T-helper 1 cell treated with Interleukin-12 subunit alpha and Interleukin-12 subunit beta and Interleukin-4 antibody, amounts not matched to agents 30 ng/mL and 1 ng/mL, for 36 hours (primary cell): ENCODE results near the gene C5orf46. TPM values are rescaled to one million over a fixed set of nuclear protein-coding genes. Genes with fewer than 3 reads are reported as not detected.

ENCODE experiments used
- intact Hi-C: fragments of 100-400 bp; cut with micrococcal nuclease; formaldehyde crosslinking; loops from one replicate; pipeline ENCODE4 v1.15.1; 2024
- total RNA-seq: library from RNA; stranded (reverse); gene quantifications from 2 replicates; pipeline ENCODE4 v1.2.3, GENCODE V29; 2022

The C5orf46 gene
- total RNA-seq: not detected in 2 replicates

DNA sequence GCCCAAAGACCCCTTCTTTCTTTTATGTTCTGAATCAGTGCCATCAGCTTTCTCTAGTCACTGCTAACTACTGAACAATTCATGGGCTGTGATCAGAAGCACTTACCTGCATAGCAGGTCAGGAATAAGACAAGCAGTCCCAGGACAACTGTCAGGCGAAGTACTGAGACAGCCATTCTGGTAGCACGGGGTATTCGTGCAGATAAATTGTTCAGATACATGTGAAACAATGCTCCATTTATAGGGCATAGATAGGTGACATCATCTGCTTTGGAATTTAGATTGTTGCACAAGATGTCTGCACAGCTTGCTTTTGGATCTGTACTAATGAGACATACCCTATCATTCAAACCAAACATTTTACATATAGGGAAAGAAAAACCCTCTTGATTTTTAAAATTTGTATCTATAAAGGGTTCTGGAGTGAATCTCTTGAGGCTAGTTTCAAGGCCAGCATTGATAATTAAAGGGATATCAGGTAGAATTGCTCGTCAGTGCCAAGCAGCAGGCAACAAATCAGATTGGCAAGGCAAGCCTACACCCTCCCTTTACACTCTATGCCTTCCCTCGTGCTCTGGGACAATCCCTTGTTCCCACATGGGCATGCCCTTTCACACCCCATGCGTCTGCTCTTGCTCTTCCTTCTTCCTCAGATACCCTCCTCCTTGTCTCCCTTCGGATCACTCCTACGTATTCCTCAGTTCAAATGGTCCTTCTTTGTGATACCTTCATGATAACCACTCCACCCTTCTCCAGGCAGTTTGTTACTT, at the start of gene C5orf46:
Gene C5orf46 (minus strand): TSS at position 213 of the 770 bp plus-strand sequence. CDS start 37 bp downstream, at position 176.
- intact Hi-C loops: no loop called here

- intact Hi-C loops: loop anchor here (5.0 kb wide), 1 partner anchor 167 kb away; no protein-coding TSS in a partner anchor
Observed at GRCh38 chr5:147954971-147955370, 48.6 kb upstream of the C5orf46 start.

GRCh38 chr5:147949711-147950573, 43.6 kb upstream of the C5orf46 start:
- intact Hi-C loops: loop anchor here (1.0 to 5.0 kb wide), 5 partner anchors 172 to 781 kb away; no protein-coding TSS in a partner anchor

DNA sequence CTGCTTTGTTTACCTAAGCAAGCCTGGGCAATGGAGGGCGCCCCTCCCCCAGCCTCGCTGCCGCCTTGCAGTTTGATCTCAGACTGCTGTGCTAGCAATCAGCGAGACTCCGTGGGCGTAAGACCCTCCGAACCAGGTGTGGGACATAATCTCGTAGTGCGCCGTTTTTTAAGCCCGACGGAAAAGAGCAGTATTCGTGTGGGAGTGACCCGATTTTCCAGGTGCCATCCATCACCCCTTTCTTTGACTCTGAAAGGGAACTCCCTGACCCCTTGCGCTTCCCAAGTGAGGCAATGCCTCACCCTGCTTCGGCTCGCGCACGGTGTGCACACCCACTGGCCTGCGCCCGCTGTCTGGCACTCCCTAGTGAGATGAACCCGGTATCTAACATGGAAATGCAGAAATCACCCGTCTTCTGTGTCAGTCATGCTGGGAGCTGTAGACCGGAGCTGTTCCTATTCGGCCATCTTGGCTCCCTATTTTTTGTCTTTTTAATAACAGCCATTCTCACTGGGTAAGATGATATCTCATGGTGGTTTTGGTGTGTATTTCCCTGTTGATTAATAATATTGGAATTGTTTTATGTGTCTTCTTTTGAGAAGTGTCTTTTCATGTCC, 40.4 kb upstream of the C5orf46 start:
- intact Hi-C loops: loop anchor here (5.0 kb wide), 1 partner anchor 496 kb away; no protein-coding TSS in a partner anchor

DNA sequence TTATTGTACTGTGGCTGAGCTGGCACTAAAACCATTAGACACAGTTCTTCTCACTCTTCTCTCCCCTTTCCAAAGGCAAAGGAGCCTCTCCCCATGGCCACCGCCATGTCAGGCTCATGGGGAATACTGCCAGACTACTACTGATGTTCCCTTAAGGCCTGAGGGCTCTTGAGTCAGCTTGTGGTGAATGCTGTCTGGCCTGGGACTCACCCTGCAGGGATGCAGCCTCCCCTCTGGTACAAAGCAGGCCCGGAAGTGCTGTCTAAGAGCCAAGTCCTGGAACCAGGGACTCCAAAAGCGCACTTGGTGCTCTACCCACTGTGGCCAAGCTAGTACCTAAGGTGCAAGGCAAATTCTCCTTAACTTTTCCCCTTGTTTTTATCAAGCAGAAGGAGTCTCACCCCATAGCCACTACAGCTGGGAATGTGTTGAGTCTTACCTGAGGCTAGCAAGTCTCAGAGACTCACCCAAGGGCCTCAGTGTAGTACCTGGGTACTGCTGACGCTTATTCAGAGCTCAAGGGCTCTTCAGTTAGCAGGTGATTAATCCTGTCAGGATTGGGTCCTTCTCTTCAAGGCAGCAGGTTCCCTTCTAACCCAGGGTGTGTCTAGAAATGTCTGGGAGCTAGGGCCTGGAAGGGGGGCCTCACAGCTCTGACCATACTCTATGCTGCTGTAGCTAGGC, 33.2 kb upstream of the C5orf46 start:
- intact Hi-C loops: no loop called here

- intact Hi-C loops: loop anchor here (2.0 kb wide), 1 partner anchor 78 kb away; no protein-coding TSS in a partner anchor
Observed at GRCh38 chr5:147935032-147935431, 28.7 kb upstream of the C5orf46 start.

DNA sequence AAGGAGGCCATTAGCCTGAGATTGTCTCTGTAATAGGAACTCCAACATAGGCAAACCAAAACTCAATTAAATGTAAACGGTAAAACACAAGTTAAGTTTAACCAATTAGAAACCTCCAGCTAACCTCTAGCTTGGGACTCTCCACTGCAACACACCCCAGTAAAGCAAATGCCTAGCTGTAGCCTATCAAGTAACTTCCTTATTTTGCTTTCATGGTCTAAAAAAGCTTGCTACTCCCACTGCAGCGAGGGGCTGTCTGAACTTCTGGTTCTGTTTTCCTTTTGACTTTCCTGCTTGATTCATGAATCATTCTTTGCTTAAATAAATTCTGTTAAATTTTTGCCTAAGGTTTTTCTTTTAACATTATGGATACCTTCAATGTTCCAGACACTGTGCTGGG, 24.4 kb upstream of the C5orf46 start:
- intact Hi-C loops: no loop called here

DNA sequence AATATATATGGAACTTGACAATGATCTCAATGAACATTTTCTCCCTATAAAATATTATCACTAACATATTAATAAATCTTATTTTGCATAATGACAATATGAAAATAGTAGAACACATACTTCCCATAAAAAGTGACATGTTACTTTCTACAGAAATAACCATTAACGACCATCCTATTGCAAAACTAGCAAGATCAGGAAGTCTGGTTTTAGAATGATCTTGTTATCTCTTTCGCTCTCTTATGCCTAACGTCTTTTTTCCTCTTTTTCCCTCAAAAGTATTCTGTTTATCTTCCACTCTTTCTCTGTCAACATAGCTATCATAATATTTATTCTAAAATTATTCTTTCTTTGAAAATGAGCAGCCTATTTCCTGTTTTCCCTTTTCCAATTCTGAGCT, 21.6 kb upstream of the C5orf46 start:
- intact Hi-C loops: no loop called here

DNA sequence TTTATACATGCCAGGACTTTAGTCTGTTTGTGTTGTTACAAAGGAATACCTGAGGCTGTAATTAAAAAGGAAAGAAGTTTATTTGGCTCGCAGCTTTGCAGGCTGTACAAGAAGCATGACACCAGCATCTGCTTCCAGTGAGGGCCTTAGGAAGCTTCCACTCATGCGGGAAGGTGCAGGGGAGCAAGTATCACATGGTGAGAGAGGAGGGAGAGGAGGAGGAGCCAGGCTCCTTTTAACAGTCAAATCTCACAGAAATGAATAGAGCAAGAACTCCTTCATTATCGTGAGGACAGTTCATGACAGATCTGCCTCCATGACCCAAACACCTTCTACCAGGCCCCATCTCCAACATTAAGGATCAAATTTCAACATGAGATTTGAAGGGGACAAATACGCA, 18.7 kb upstream of the C5orf46 start:
- intact Hi-C loops: no loop called here

DNA sequence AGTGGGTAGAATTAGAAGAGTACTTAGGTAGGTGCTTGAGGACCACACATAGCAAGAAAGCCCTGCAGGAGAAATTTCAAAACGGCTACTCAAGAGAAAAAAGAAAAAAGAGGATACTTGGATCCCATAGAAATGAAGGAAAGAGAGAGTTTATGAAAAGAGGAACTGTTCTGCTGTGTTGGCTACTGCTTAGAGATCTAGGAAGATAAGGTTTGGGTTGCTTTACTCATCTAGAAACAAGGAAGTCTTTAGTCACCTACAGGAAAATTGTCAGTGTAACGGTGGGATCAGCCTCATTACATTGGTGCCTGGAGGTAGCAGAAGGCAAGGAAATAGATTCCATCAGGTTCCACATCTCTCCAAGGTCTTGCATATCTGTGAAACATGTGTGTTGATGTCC, 14.8 kb upstream of the C5orf46 start:
- intact Hi-C loops: no loop called here

- intact Hi-C loops: no loop called here
Observed at GRCh38 chr5:147920420-147921030, 14.2 kb upstream of the C5orf46 start.

DNA sequence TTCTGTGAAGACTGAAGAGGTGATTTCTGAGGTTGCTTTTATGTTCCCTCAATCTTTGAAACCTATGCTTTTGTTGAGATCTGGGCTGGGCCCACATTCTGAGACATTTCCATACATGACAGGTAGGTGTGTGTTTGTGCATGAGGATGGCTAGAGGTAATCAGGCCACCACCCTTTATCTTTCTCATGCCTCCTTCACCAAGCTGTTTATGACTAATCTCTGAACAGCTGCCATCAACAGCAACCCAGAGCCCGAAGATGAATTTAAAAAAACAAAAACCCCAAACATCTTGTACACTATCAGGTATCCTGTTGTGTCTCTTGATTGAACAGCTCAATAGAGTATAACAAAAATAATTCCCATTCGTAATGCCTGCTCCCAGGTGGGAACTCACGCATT, 12.6 kb upstream of the C5orf46 start:
- intact Hi-C loops: no loop called here

DNA sequence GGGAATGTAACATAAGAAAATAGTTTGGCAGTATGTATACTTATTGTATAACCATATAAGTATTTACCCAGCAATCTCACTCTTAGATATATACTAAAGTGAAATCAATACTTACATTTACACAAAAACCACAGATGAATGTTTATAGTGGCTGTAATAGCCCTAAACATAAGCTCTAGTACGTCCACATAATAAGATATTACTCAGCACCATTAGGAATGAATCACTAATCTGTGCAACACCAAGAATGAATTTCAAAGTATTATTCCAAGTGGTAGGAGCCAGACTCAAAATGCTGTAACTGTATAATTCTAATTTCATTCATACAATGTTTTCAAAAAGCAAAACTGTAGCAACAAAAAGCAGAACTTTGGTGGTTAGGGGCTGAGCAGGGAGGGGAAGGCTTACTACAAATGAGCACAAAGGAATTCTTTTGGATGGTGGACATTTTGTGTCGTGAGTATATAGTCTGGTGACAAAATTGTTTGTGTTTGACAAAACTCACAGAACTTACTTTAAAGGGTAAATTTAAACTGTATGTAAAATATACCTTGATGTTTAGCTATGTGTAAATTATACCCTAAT, 11.9 kb upstream of the C5orf46 start:
- intact Hi-C loops: no loop called here

DNA sequence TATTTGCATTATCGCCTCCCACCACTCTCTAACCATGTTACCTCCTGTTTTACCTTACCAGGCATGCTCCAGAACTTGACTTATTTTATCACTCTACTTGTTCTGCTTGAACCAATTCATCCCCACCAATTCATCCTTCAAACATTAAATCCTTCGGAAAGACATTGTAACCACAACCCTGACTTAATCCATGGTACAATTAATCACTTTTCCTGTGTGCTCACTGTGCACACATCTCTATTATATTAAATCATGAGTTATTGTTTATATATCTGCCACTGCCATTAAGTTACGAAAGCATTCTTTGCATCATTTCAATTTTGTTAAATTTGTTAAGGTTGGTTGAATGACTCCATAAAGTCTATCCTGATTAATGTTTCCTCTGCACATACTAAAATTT, 7.4 kb upstream of the C5orf46 start:
- intact Hi-C loops: no loop called here

DNA sequence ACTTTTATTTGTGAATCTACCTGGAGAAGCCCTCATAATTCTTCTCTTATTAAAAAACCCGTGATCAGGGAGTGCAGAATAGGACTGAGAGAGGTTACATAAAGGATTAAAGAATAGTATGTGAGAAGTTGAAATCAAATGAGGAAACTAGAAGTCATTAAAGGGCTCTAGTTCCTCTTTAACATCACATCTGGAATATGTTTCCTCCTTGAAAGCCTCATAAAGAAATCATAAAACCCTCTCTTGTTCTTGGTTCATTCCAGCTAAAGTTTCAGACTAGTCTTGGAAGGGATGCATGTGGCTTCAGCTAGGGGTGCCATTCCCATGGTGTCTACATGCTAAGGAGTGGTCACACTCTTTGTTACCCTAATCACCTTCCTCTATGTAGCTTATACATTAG, 5.7 kb upstream of the C5orf46 start:
- intact Hi-C loops: no loop called here

- intact Hi-C loops: no loop called here
Observed at GRCh38 chr5:147911427-147911826, 5.1 kb upstream of the C5orf46 start.

DNA sequence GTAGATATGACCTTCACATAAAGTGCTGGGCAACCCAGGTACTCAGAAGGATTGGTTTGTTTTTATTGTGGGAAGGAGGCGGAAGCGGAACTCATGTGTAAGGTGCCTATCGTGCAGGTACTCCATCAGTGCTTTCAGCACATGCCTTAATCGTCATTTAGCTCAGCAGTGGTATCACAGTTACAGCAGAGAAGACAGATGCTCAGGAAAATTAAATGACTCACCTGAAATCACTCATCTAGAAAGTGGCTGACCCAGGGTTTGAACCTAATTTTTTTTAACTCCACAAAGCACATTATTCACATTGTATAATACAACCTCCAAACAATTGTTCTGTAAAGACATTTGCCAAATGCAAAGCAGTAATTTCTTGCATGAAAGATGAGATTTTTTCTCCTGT, 2.2 kb downstream of the C5orf46 start:
- intact Hi-C loops: no loop called here

GRCh38 chr5:147902609-147903115, 3.7 kb downstream of the C5orf46 start:
- intact Hi-C loops: no loop called here

DNA sequence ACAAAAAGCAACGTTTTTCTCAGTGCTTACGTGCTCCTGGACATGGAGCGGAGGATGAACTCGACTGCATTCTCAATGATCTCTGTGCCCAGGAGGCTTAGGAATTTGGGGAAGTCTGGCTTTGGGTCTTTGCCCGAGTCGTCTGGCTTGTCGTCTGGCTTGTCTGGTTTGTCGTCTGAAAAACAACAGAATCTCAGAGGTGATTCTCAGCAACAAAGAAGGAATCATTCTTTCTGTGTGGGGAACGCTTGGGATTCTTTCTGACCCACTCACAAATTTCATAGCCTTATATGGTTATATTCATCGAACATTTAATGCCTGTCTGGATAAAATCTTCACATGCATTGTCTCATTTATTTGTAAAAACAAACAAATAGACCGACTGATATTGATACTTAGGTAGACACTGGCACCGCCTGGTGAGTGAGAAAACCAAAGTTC, 4.7 kb downstream of the C5orf46 start:
- intact Hi-C loops: no loop called here

GRCh38 chr5:147898875-147899401, 7.4 kb downstream of the C5orf46 start:
- intact Hi-C loops: no loop called here
